CD4-positive, alpha-beta T cell treated with Interleukin-2 at 100 ng/mL for 4 hours (primary cell): ENCODE results near the gene CHD5.

Experiments used
- DNase-seq: peaks from one replicate; pipeline ENCODE4 v3.0.0-alpha.2; 2020; ENCODE audit warnings: low spot score

CHD5 gene

DNA sequence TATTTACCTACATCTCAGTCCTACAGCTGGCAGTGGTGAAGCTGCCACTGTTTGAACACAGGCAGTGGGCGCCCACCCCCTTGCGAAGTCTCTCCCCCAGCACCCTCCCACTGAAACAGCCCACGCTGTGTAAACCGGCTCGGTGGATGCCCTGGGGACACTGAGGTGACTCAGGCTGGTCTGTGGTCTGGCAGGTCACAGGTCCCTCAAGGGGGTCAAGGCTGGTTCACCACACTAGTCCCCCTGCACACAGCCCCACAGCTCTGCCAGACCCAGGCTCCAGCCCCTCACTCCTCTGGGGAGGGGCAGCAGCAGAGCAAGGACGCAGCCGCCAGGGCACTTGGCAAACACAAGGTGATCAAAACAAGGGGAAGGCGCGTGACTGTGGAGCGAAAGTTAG is 7.6 kb downstream of the CHD5 start:
- DNase-seq, result no peak

DNA sequence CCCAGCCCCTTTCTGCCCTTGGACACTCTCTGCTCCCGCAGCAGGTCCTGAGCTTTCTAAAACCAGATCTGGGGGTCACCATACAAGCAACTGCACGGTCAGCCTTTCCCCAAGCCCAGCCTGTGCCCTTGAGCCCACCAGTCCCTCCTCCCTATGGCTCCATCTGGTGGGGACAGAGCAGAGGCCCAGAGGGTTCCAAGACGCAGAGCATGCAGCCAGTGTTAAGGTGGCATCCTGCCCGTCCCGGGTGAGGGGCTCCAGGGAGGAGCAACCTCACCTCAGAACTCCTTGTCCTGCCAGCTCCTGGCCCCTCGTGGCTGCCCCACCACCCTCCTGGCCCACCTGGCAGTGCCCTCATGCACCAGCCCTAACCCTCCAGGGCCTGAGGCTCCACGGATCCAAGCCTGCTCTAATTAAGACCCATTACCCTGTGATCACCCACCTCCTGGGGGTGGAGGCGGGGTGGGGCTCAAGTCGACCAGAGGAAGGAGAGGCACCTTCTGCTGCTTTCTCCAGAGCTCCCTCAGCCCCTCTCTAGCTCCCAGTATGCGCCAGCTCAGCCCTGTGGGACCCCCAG is 8.5 kb downstream of the CHD5 start:
- DNase-seq, result no peak

DNA sequence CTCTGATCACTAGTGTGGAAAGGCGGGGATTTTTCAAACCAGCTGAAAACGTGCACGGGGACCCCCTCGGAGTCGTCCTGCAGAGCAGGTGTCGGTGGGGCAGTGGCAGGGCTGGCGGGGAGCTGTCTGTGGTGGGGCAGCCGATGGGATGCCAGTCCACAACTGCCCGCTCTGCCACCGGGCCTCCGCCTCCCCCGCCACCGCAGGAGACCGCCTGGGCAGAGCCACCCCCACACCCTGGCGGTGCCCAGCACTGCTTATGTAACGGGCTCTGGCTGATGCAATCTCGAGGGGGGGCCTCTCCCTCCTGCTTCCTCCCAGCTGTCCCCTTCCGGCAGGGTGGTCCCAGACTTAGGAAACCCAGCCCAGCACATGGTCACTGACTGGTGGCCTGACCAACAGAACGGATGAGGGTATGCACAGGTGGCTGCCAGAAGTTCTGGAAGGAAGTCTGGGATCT is 9.3 kb downstream of the CHD5 start:
- no peak for DNase-seq

DNA sequence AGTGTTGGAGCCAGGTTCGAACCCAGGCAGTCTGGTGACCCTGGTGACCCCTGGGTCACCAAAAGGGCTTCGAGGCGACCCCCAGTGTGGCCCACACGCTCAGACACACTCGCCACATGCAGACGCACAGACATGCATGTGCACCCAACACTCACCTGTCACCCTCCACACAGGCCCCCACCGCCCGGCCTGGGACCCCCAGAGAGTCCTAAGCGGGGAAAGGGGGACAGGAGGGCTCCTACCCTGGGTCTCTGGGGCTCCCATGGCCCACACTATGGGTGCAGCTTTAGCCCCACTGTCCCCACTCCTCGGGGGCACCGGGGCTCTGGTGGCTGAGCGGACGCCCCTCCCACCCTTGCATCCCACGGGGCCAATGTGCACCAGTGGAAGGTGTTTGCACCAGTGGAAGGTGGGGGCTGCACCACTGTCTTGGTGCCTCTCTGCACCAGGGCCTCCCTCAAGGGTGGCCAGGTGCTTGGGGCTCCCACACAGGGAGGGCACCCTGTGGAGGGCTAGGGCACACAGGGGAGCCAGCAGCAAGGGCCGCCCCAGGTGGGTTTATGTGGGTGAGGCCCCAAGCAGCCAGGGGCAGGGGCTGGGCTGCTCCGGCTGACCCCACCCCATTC is 9.9 kb downstream of the CHD5 start:
- no peak for DNase-seq

DNA sequence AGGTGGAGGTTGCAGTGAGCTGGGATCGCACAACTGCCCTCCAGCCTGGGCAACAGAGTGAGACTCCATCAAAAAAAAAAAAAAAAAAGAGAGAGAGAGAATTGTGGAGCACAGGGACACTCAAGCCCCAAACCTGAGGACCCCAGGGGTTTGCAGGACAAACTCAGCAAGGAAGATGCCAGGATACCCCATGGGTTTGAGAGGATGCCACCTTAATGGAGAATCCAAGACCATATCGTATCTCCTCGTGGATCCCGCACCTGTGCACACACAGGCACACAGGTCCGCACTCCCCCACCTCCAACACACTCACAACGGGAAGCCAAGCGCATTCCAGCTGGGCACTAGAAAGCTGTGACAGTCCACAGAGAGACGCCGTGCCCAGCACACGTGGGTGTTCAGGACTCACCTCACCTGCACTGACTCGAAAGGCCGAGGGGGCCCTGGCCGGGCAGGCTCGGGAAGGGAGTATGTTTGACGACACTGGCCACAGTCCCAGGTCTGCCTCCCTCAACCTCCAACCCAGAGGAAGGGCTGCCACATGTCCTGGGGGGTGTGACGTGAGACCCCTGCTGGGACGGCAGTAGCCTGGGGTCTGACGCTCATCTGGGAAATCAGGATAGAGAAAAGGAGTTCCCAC is 11.1 kb downstream of the CHD5 start:
- DNase-seq, result no peak

DNA sequence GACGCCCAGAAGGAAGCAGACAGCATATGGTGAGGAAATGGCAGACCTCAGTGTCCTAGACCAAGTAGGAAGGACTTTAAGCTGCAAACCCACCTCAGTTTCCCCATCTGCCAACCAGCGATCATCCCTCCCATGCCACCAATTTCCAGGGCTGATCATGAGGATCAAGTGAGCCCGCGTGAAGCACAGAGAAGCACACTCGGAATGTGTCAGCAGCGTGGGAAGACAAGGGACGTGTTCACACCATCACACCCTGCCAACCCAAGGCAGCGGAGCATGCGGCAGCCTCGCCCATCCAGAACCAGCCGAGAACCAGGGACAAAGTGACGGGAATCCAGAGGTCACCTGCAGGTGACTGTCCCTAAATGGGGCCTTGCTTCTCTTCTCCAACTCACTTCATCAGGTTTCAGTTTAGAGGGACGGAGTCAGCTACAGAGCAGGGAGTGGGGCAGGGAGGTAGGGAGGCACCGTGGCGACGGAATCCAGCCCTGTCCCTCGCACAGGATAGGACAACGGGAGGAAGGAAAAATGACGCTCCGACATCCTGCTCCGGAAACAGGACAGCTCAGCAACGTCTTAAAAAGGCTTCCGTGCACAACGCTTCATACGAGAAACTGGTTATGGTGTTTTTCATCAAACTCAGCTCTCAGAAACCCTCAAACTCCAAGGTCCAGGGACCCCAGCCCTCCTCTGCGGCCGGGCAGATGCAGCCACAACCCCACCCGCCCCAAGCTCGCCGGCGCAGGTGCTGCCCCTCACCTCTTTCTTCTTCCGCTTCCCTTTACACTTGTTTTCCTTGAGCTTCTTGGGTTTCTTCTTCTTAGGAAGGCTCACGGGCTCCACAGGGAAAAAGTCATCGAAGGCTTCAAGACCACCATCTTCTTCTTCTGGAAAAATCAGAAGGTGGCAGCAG is 12.5 kb downstream of the CHD5 start:
- DNase-seq, result no peak

DNA sequence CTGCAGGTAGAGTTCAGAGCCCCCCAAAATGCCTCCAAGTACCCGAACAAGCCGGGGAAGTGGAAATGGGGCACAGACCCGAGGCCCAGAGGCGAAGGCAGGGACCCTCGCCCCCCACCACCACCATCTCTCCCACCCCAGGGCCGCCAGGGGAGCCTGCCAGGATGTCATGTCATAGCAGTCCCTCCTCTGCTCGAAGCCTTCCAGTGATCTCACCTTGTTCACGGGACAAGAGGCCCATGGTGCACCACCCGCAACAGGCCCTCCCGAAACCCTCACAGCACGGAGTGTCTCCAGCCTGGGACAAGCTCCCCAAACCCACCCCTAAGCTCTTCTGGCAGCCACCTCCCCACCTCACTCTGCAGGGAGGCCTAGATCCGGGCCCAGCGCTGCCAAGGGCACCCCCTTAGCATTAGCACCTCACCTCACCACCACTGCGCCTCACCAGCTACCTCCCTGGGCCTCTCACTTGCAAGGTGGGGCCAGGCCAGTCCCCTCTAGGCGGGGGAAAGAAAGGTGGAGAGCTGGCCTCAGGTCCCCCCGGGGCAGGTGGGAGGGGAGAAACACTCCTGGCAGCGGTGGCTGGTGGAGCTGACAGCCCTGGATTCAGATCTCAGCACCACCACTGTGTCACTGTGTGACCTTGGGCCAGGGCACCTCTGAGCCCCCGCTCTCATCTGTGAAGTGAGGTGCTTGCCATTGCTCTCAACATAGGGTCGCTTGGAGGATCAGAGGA is 13.3 kb downstream of the CHD5 start:
- no peak for DNase-seq

DNA sequence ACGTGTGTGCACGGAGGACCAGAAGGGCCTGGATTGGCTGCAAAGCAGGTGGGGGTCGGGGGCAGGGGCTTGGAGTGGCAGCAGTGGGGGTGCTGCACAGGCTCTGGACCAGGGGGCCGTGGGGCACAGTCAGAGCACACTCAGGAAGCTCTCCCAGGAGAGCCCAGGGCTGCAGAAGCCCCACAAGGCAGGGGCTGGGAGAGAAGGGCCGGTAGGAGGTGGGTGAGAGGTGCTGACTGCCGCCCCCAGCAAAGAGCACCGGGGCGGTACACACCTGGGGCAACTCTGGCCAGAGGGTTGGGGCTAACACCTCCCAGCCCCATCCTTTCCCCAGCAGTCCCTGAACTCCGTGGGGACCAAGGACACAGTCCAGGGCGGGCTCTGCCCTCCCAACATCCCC is 13.9 kb downstream of the CHD5 start:
- no peak for DNase-seq

DNA sequence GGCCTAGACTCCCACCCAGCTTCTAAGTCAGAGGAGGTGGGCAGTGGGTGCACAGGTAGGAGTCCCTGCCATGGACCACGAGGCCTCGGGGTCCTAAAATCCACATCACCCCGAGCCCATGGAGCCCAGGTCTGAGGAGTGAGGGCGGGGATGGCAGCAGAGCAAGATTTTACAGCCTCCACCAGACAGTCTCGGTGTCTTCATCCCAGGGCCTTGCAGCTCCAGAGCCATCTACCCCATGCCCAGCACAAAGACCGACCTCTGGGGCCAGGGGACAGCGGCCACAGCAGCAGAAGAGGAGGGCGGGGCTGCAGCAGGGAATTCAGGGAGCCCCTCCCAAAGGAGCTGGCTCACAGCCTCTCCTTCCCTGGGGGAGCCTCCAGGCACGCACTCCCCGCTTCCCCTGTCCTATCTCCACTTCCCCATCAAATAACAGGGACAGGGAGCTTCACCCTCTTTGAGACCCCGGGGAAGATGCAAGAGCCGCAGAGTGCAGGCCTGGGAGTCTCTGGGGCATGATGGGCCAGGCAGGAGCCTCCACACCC is 14.6 kb downstream of the CHD5 start:
- no peak for DNase-seq

DNA sequence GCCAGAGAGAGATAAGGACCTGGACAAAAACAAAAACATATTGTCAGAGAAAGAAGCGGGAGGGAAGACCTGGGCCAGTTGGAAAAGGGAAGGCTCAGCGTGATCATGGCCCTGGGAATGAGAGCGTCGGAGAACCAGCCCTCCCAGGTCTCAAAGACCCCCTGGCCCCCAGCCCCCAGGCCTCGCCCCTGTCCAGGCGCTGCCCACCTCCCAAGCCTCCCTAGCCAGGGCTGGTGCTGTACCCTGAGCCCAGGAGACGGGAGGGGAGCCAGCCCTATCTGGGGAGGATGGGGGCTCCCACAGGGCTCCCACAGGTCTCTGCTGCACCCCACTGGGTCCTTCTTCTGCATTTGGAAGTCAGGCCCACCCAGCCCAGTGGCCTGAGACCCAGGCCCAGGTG is 15.1 kb downstream of the CHD5 start:
- no peak for DNase-seq

DNA sequence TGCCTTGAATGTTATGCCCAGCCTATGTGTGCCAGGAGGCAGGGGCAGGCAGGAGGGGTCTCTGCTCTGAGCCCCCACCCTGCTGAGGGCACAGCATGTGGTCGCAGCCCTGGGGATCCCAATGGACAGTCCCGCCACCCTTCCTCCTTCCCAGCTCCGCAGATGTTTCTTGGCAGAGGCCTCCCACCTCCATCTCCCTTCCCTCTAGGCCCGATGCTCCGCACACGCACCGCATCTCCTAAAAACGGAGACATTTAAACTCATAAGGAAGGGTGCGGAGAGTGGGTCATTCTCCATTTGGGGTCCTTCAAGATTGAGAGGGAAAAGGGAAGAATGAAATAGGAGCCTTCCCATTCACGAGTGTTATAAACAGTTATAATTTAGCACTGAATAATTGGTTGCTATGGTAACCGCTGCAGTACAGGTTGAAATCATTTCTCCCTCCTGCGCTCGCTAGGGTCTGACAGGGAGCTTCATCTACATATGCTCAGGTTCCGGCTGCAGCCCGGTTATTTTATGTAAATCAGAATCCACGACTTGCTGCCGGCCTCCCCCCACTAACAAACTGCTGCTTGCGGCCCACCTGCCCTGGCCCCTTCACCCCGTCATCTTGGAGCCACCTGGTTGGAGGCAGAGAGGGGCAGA is 16.0 kb downstream of the CHD5 start:
- DNase-seq, result no peak

DNA sequence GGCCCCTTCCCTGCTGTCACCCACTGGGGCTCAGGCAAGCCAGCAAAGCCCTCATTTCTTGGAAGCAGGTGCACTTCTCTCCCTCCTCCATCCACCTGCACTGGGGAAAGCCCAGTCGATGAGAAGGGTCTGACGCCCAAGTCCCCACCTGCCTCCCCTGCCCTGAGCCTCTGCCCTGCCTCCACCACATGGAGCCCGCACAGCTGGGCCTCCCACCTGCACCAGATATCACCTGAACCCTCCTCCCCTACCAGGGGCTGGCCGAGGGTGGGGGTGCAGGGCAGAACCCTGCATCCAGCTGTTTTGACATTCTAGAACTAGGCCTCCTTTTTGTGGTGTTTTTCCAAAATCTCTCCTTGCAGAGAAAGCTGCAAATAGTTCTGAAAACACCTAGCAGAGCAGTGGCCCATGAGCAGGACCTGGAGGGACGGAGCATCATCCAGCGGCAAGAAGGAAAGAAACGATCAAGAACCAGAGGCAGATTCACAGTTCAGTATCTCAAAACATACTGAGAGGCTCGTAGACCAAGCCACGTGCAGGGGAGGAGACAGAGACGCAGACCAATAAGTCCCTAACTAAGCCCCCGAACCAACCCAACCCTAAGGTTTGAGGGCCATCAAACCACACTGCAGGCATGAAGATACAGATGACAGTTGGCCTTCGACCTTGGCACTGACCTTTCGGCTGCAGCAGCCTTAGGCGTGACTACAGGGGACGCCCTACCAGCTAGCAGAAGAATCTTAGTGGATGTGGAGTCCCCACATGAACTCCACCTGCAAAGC is 16.7 kb downstream of the CHD5 start:
- no peak for DNase-seq

DNA sequence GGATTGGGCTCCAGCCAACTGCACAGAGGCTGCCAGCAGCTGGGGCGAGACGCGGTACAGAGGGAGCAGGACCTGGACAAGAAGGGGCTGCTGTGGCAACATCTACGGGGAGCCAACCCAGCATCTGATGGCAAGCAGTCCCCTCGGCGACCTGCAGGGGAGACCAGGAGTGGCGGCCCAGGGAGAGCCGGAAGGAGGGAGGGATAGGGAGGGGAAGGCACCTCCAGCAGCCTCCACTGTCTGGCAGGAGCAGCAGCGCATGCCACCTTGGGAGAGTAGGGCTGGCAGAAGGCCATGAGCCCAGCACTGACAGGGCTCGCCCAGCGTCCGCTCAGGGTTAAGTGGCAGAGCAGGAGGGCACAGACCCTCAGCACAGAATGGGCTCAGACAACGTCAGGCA is 17.3 kb downstream of the CHD5 start:
- no peak for DNase-seq

DNA sequence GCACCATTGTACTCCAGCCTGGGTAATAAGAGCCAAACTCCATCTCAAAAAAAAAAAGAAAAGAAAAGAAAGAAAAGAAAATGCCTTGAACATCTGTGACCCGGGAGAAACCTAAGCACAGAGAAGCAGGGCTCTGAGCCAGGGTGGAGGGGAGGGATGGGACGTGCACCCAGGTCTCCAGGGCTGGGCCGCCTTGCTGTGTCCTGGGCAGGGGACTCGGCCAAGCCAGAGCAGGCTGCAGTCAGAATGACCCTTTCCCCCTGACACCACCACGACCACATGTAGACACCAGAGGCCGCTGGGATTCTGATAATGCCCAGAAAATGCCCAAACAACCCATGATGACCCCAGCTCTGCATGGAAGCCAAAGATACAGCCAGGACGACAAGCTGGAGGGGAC is 17.8 kb downstream of the CHD5 start:
- DNase-seq, result no peak

DNA sequence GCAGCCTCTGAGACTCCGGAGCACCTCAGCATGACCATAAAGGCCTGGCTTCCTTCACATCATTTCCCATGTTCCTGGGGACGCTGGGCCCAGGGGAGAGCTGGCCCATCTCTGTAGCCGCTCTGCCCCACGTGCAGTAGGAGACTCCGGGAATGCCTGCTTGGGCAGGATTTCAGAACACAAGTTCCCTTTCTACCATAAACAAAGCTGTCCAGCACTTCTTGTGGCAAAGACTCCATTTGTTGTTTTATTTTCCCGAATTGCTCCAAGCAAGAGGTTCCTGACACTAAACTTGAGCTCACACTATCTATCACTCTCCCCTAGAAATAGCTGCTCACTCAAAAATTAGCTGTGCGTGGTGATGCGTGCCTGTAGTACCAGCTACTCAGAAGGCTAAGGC is 21.9 kb downstream of the CHD5 start:
- no peak for DNase-seq

DNA sequence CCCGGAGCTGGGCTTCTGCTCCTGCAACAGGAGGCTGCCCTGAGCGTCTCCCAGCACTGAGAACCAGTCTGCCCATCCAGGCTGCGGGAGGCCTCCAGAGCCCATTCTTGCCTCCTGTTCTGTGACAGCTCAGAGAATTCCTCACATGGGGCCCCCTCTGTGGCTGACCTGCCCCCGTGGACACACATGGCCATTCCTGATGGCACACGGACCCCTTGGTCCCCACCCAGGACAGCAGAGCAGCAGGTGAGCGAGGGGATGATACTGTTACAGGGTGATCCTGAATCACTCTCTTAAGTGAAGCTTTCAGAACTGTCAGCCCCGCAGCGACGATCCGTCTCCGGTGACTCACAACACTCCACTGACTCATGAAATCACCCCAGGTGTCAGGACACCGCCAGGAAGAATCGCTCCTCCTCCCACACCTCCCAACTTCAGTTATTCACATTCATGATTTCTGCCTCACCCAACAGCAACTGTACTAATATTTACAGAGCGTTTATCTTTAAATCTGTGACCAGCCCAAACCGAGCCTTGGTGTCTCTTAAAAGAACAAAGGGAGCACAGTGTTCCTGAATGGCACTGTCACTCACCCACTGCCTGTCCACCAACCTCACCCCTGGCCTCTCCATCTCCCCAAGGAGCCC is 22.5 kb downstream of the CHD5 start:
- DNase-seq, result no peak

DNA sequence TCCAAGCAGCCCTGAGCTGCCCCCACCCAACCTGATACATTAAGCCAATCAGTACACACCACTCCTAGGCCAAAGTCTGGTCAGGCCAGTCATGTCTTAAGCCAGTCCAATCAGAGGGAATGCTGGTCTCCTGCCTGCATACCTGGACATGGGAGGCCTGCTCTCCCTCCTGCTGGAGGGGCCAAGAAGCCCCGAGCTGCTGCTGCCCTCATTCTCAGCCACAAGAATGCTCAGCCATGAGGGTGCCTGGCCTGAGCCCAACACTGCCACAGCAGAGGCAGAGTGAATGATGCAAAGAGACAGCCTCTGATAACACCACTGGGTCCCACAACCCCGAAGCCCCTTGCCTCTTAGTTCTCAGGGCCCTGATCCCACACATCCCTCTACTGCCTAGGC is 23.0 kb downstream of the CHD5 start:
- no peak for DNase-seq

DNA sequence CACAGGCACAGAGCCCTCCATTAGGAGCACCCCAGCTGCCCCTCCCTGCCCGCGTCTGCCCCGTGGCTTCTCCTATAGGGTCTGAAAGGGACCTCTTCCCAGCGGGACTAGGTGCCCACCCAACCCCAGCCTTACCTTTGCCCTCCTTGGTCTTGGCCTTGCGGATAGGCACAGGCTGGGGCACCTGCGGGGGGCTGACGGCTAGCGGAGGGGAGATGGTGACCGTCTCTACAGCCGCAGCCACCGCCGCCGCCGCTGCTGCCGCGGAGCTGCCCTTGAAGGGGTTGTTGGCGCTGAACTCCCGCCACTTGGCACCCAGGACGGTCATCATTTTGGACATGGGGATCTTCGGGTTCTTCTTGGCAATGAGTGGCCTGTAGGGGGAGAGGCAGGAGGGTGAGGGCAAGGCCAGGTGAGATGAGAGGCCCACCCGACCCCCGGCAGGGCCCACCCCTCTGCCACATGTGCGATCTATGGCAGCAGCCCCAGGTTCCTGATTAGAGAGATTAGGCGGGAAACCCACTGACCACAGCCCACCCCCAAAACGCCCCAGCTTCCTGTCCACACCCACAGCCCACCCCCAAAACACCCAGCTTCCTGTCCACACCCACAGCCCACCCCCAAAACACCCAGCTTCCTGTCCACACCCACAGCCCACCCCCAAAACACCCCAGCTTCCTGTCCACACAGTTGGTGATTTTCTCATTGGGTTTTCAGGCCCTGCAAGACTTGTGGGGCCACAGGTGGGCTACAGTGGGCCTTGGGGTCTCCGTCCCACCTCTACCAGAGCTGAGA is 25.4 kb downstream of the CHD5 start:
- no peak for DNase-seq

DNA sequence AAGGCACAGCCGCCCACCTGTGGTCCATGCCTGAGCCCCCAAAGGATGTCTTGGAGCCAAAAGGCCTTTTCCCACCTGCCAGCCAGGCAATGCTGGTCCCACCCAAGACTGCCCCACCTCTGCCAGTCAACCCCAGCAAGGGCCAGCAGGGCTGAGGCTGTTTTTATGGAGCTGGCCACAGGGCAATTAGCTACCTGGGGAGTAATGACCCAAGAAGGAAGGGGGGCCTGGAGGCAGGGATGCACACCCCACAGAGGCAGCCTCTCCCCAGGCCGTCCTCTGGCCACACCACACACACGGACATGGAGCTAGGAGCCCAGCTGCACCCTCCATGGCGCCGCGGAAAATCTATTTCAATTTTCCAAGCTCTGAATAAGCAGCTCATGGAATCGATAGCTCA is 27.2 kb downstream of the CHD5 start:
- DNase-seq, result no peak
